Thoracic aorta endothelial cell (primary cell): ENCODE measurements around the gene PPP1R26. TPM values are rescaled to one million over a fixed set of nuclear protein-coding genes. Genes with fewer than 3 reads are reported as not detected.

ENCODE experiments used
- total RNA-seq: library from RNA; depleted of rRNA; stranded (reverse); fragments of >200 nt; gene quantifications from 2 replicates; pipeline ENCODE4 v1.2.3, GENCODE V29; 2012

PPP1R26 gene
- total RNA-seq = 9.8 and 16.5 TPM in 2 replicates

GRCh38 chr9:135479469-135480052, at the start of gene PPP1R26:
PPP1R26 (plus strand) TSS chr9:135479782; CDS start chr9:135484511, 4,729 bp downstream.

GRCh38 chr9:135500525-135501260, 21.1 kb downstream of the PPP1R26 start, which contains the start of gene MRPS2:
MRPS2 (plus strand) TSS chr9:135500682; CDS start chr9:135500711, 29 bp downstream.

GRCh38 chr9:135520916-135521607, 41.5 kb downstream of the PPP1R26 start, which contains the start of gene LCN1:
LCN1 (plus strand) TSS chr9:135521440; CDS start chr9:135521498, 58 bp downstream.

Other genes with a start within 250 kb of the PPP1R26 start
- gene MRPS2, start 20.9 kb downstream of the PPP1R26 start, total RNA-seq = 30.5 and 39.3 TPM in 2 replicates
- gene LCN1, start 41.7 kb downstream of the PPP1R26 start, total RNA-seq = not detected in 2 replicates
- gene OBP2A, start 66.3 kb downstream of the PPP1R26 start, total RNA-seq = not detected in 2 replicates
- not detected in 2 replicates for gene PAEP, start 82.0 kb downstream of the PPP1R26 start, total RNA-seq
- not detected in 2 replicates for gene GLT6D1, start 159.8 kb downstream of the PPP1R26 start, total RNA-seq
- not detected in 2 replicates for gene LCN9, start 183.5 kb downstream of the PPP1R26 start, total RNA-seq
- not detected in 2 replicates for gene SOHLH1, start 219.7 kb downstream of the PPP1R26 start, total RNA-seq
- not detected in 2 replicates for gene KCNT1, start 222.4 kb downstream of the PPP1R26 start, total RNA-seq